HepG2 (cell line): ENCODE measurements around the gene MAP2K3. TPM values are rescaled to one million over a fixed set of nuclear protein-coding genes. Genes with fewer than 3 reads are reported as not detected.

Experiments used
- EP300 ChIP-seq, 3 experiments: sonication (generic) in 1 of 3; formaldehyde crosslinking in 1 of 3; IDR thresholded peaks; 2 replicates each; pipeline versions ENCODE4 v1.5.1 to v1.6.1; 2011 to 2020; ENCODE audit warnings: low read depth in 2 of 3, low read length in 2 of 3, borderline replicate concordance in 1 of 3, improper control_type of control experiment in 1 of 3, mild to moderate bottlenecking in 1 of 3, missing genetic modification reagents in 1 of 3, moderate library complexity in 1 of 3
- HDAC2 ChIP-seq: sonication (generic); formaldehyde crosslinking; IDR thresholded peaks from 2 replicates; pipeline ENCODE4 v1.4.0; 2020; ENCODE audit warnings: missing genetic modification reagents
- KAT2B ChIP-seq: fragments of 150-350 bp; IDR thresholded peaks from 2 replicates; pipeline ENCODE4 v1.6.1; 2014; ENCODE audit warnings: low read depth, low read length, borderline replicate concordance
- NAIF1 ChIP-seq: sonication (generic); formaldehyde crosslinking; IDR thresholded peaks from 2 replicates; pipeline ENCODE4 v1.5.0; 2020; ENCODE audit warnings: mild to moderate bottlenecking, missing genetic modification reagents, borderline replicate concordance
- NFKBIZ ChIP-seq: IDR thresholded peaks from 2 replicates; pipeline ENCODE4 v1.6.1; 2018; ENCODE audit warnings: missing genetic modification reagents, missing compliant biosample characterization
- NR1H2 ChIP-seq: sonication (generic); formaldehyde crosslinking; IDR thresholded peaks from 2 replicates; pipeline ENCODE4 v1.8.1; 2022; ENCODE audit warnings: low read depth, missing genetic modification reagents, borderline replicate concordance
- RFX1 ChIP-seq: fragments of 450-650 bp; IDR thresholded peaks from 2 replicates; pipeline ENCODE4 v1.6.1; 2017
- SMAD1 ChIP-seq: sonication (generic); formaldehyde crosslinking; IDR thresholded peaks from 2 replicates; pipeline ENCODE4 v1.4.0; 2020; ENCODE audit warnings: missing genetic modification reagents, low read depth, mild to moderate bottlenecking, borderline replicate concordance
- SMARCE1 ChIP-seq: fragments of 450-650 bp; IDR thresholded peaks from 2 replicates; pipeline ENCODE4 v1.6.1; 2017; ENCODE audit warnings: borderline replicate concordance
- SYNCRIP ChIP-seq: fragments of 200-400 bp; formaldehyde crosslinking; IDR thresholded peaks from 2 replicates; pipeline ENCODE4 v1.6.1; 2018; ENCODE audit warnings: mild to moderate bottlenecking, low read depth, low read length; ENCODE audit not compliant: insufficient read depth
- ZBTB3 ChIP-seq: sonication (generic); formaldehyde crosslinking; IDR thresholded peaks from 2 replicates; pipeline ENCODE4 v1.4.0; 2020; ENCODE audit warnings: low read depth, mild to moderate bottlenecking, moderate library complexity, missing genetic modification reagents, borderline replicate concordance
- ZBTB4 ChIP-seq: sonication (generic); formaldehyde crosslinking; IDR thresholded peaks from 2 replicates; pipeline ENCODE4 v1.4.0; 2020; ENCODE audit warnings: missing genetic modification reagents, mild to moderate bottlenecking, borderline replicate concordance
- ZNF484 ChIP-seq: sonication (generic); formaldehyde crosslinking; IDR thresholded peaks from 2 replicates; pipeline ENCODE4 v1.5.1; 2020; ENCODE audit warnings: mild to moderate bottlenecking, low read depth, missing genetic modification reagents, borderline replicate concordance
- ZNF576 ChIP-seq: sonication (generic); formaldehyde crosslinking; IDR thresholded peaks from 2 replicates; pipeline ENCODE4 v1.4.0; 2020; ENCODE audit warnings: mild to moderate bottlenecking, missing genetic modification reagents
- polyA plus RNA-seq, 8 experiments: library from polyadenylated mRNA; depleted of rRNA in 3 of 8; stranded (reverse) in 7 of 8; unstranded in 1 of 8; fragments of >200 nt; fragmentation: Illumina TruSeq in 4 of 8; extraction: Trizol in 4 of 8; gene quantifications; 2 replicates each; pipeline versions ENCODE4 v1.2.1 to v1.2.3, GENCODE V29; 2011 to 2016; ENCODE audit warnings: low read depth in 4 of 8, missing spikeins in 1 of 8, mixed read lengths in 1 of 8; ENCODE audit not compliant: insufficient read depth in 1 of 8
- total RNA-seq, 5 experiments: library from RNA; depleted of rRNA; stranded (reverse); fragments of >200 nt; fragmentation: Illumina TruSeq; extraction: Trizol; gene quantifications; 2 replicates each; pipeline ENCODE4 v1.2.3, GENCODE V29; 2016; ENCODE audit warnings: low read depth in 1 of 5
- TF ChIP-seq, protein P1 (sequence below): sonication (generic); formaldehyde crosslinking; IDR thresholded peaks from 2 replicates; pipeline ENCODE4 v1.8.0; 2022; ENCODE audit warnings: low read depth, missing genetic modification reagents
- TF ChIP-seq, protein P2 (sequence below): sonication (generic); formaldehyde crosslinking; IDR thresholded peaks from 2 replicates; pipeline ENCODE4 v1.9.0; 2021; ENCODE audit warnings: mild to moderate bottlenecking, missing genetic modification reagents

MAP2K3 gene
- total and polyA plus RNA-seq, 2 of the 13 experiments (the other 11 are each of a cell fraction or from before 2014, with no cell fraction given), result 20.5 to 27.4 TPM

GRCh38 chr17:21284319-21285163 lies at the start of gene MAP2K3 (continued):
- TF ChIP-seq, protein P1, sequence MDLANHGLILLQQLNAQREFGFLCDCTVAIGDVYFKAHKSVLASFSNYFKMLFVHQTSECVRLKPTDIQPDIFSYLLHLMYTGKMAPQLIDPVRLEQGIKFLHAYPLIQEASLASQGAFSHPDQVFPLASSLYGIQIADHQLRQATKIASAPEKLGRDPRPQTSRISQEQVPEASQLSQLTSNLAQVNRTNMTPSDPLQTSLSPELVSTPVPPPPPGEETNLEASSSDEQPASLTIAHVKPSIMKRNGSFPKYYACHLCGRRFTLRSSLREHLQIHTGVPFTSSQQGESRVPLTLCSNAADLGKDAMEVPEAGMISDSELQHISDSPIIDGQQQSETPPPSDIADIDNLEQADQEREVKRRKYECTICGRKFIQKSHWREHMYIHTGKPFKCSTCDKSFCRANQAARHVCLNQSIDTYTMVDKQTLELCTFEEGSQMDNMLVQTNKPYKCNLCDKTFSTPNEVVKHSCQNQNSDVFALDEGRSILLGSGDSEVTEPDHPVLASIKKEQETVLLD, result no peak
- TF ChIP-seq ZBTB3 (CRISPR knock-in tag), result no peak
- TF ChIP-seq, protein P2, sequence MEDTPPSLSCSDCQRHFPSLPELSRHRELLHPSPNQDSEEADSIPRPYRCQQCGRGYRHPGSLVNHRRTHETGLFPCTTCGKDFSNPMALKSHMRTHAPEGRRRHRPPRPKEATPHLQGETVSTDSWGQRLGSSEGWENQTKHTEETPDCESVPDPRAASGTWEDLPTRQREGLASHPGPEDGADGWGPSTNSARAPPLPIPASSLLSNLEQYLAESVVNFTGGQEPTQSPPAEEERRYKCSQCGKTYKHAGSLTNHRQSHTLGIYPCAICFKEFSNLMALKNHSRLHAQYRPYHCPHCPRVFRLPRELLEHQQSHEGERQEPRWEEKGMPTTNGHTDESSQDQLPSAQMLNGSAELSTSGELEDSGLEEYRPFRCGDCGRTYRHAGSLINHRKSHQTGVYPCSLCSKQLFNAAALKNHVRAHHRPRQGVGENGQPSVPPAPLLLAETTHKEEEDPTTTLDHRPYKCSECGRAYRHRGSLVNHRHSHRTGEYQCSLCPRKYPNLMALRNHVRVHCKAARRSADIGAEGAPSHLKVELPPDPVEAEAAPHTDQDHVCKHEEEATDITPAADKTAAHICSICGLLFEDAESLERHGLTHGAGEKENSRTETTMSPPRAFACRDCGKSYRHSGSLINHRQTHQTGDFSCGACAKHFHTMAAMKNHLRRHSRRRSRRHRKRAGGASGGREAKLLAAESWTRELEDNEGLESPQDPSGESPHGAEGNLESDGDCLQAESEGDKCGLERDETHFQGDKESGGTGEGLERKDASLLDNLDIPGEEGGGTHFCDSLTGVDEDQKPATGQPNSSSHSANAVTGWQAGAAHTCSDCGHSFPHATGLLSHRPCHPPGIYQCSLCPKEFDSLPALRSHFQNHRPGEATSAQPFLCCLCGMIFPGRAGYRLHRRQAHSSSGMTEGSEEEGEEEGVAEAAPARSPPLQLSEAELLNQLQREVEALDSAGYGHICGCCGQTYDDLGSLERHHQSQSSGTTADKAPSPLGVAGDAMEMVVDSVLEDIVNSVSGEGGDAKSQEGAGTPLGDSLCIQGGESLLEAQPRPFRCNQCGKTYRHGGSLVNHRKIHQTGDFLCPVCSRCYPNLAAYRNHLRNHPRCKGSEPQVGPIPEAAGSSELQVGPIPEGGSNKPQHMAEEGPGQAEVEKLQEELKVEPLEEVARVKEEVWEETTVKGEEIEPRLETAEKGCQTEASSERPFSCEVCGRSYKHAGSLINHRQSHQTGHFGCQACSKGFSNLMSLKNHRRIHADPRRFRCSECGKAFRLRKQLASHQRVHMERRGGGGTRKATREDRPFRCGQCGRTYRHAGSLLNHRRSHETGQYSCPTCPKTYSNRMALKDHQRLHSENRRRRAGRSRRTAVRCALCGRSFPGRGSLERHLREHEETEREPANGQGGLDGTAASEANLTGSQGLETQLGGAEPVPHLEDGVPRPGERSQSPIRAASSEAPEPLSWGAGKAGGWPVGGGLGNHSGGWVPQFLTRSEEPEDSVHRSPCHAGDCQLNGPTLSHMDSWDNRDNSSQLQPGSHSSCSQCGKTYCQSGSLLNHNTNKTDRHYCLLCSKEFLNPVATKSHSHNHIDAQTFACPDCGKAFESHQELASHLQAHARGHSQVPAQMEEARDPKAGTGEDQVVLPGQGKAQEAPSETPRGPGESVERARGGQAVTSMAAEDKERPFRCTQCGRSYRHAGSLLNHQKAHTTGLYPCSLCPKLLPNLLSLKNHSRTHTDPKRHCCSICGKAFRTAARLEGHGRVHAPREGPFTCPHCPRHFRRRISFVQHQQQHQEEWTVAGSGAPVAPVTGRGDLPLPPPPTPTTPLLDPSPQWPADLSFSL (CRISPR knock-in tag), result no peak
- no peak for TF ChIP-seq NR1H2
- TF ChIP-seq SMARCE1, result no peak
- TF ChIP-seq HDAC2, result peak; percentile 19; the same call in 1 of the 2 replicates
- TF ChIP-seq KAT2B, result no peak
- TF ChIP-seq SYNCRIP, result no peak
- no peak for TF ChIP-seq ZNF484
- no peak for TF ChIP-seq EP300 (IDR thresholded peaks at IDR 0.05; ENCODE audit: low read depth in 2 of 2, low read length in 2 of 2)
- no peak for TF ChIP-seq EP300 (CRISPR knock-in tag; IDR thresholded peaks at IDR 0.05; ENCODE audit: borderline replicate concordance)
- TF ChIP-seq RFX1, result peak; percentile 34; the same call in 1 of the 2 replicates
- TF ChIP-seq ZNF576, result no peak
- peak; percentile 54; the same call in 1 of the 2 replicates for TF ChIP-seq SMAD1 (CRISPR knock-in tag)
- no peak for TF ChIP-seq ZBTB4 (CRISPR knock-in tag)
- TF ChIP-seq NFKBIZ (CRISPR knock-in tag), result no peak
- TF ChIP-seq NAIF1 (CRISPR knock-in tag), result no peak
